Activated T-cell treated with anti-CD3 and anti-CD28 coated beads, Interleukin-2, amount 50 U/mL, for 48 hours (primary cell): ENCODE measurements around the gene UNC13B.

Experiments
- DNase-seq, 2 experiments: peaks; one replicate each; pipeline ENCODE4 v3.0.0-alpha.2; 2020

UNC13B gene

DNA sequence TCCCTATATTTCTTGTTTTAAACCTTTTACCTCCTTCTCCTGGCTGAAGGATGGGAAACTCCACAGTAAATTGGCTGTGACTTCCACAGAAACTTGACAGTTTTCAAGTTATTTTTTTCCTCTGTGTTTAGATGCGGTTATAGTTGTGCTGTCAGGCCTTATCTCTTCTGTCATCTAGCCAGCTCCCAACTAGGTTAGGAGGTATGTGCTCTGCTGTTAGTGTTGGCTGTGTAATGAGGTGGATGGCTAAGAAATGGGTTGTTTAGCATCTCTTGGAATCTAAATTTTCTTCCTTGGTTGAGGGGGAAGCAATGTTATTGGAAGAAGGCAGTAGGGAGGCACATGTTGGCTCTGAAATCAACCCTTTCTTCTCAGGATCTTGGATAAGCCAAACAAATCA lies 178.2 kb downstream of the UNC13B start:
- DNase-seq = no peak

- no peak for DNase-seq
Observed at GRCh38 chr9:35341021-35341420, 179.2 kb downstream of the UNC13B start.

GRCh38 chr9:35341585-35341984 lies 179.8 kb downstream of the UNC13B start:
- DNase-seq = no peak

DNA sequence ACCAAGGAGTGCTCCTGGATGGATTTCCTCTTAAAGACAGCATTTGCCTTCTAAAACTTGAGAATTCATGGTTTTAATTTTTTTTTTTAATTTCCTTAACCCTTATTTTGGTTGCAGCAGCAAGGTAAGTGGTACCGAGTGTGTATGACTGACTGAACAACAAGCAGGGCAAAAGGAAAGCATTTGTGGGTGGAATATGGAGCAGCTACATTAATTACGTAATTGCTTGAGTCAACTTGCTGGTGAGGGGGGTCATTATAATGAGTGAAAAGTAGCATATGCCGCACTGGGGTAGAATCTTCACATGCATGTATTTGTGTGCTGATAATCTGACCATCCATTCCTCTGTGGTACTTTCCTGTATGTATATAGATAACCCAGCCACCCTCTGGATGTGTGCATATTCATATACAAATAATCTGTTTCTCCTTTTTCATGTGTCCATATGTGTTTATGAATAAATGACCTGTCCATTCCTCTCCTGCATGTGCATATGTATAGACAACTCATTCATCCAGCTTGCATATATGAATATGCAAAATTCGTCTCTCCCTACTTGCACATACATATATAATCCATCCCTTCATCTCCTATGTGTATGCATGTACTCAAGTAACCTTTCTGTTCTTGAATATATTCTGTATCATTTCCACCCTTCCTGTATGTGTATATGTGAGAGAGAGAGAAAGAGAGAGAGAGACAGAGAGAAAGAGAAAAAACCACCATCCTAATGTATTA lies 180.6 kb downstream of the UNC13B start:
- no peak for DNase-seq

- DNase-seq = no peak
Observed at GRCh38 chr9:35348109-35348508, 186.3 kb downstream of the UNC13B start.

- no peak for DNase-seq
Observed at GRCh38 chr9:35349287-35349990, 187.6 kb downstream of the UNC13B start.

DNA sequence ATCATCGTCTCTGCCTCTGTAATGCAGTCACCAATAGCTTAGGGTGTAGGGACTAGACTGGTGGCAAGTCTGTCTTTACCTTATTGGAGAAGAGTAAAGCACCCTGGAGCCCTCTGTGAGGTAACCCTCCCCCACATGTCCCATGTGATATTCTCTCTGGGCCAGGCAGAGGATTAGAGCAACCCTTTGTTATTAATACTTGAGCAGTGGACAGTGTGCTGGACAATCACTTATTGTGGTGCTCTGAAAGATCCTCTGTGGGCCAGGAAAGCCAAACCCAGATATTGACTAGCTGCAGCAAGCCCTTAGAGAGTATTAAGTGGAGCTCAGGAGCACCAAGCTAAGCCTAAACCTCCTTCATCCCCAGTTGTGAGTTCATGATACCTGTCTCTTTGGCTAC lies 188.4 kb downstream of the UNC13B start:
- no peak for DNase-seq

- no peak for DNase-seq
Observed at GRCh38 chr9:35350827-35351549, 189.2 kb downstream of the UNC13B start.

GRCh38 chr9:35353731-35354365 lies 192.0 kb downstream of the UNC13B start:
- DNase-seq = no peak

DNA sequence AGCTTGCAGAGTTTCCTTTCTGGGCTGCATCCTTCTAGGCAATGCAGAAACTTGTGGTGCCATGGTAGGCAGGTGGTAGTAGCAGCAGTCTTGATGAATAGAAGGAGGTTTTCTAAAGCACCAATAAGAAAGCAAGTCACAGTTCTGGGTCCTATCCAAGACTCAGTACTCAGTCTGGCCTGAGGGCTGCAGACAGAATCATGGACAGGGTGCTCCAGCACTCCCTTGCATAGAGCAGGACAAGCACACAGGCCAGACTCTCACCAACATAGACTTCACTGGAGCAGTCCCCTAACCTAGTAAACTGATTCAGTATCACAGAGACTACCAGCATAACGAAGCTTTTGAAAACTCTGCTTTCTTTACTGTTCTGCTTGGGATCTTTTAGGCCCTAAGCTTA lies 194.1 kb downstream of the UNC13B start:
- DNase-seq = no peak

- DNase-seq = no peak
Observed at GRCh38 chr9:35357116-35357515, 195.3 kb downstream of the UNC13B start.

GRCh38 chr9:35357826-35358225 lies 196.0 kb downstream of the UNC13B start:
- no peak for DNase-seq

DNA sequence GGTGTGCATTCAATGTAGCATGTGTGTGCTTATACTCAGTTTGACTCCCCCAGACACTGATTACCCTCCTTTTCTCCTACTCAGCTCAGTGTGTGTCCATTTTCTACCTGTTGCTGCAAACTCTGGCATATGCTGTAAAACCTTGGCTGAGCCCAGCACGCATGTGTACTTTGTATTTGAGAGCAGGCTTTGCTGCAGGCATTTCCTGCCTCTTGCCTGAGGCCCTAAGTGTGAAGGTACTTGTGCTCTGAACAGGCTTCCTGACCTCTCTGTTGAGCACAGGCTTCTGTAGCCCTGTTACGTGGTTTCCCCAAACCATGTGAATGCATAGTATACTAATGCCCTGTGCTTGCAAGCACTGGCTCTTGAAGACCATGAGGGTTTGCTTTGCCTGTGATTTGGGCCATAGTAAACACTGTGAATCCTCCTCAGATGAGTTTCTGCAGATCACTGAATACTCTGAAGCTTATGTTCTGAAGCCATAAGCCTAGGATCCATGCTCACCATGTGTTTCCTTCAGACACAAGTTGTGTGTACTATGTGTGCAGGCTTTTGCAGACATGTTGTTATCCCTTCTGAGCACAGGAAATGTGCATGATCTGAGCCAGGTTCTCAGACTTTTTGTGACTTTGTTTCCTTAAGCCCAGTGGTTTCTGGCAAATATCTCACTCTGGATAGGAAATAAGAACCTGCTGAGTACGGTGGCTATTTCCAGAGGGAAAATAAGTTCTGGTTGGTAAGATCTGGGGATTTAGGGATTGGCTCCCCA lies 203.2 kb downstream of the UNC13B start:
- DNase-seq = no peak

- no peak for DNase-seq
Observed at GRCh38 chr9:35366627-35367026, 204.8 kb downstream of the UNC13B start.

DNA sequence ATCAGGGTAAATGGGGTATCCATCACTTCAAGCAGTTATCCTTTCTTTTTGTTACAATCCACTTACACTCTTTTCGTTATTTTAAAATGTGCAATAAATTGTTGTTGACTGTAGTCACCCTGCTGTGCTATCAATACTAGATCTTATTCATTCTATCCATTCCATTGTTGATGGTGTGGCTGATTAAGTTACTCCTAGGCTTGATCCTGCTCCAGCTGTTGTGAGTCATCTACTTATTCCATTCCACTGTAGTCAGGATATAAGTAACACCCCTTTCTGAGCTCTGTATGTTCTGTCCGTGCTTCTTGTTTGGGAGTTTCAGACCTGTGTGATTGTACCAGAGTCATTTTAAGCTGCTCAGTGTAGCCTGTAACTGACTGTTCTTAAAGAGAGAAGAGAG lies 205.6 kb downstream of the UNC13B start:
- no peak for DNase-seq

- no peak for DNase-seq
Observed at GRCh38 chr9:35370241-35370640, 208.4 kb downstream of the UNC13B start.

DNA sequence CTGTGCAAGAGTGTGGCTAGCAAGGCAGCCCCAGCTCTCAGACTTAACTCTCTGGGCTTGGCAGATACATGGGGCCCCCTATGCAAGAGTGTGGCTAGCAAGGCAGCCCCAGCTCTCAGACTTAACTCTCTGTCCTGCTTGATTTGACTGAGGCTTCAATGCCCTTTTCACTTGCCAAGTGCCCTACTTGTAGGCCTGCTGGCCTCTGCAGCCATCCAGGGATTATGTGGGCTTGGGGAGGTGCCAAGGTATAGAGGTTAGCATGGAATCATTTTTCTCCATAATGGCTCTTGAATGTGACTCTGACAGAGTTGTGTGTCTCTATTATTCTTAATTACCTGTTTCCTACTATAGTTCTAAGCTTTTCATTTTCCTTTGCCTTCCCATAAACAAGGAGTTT lies 212.6 kb downstream of the UNC13B start:
- DNase-seq = no peak

DNA sequence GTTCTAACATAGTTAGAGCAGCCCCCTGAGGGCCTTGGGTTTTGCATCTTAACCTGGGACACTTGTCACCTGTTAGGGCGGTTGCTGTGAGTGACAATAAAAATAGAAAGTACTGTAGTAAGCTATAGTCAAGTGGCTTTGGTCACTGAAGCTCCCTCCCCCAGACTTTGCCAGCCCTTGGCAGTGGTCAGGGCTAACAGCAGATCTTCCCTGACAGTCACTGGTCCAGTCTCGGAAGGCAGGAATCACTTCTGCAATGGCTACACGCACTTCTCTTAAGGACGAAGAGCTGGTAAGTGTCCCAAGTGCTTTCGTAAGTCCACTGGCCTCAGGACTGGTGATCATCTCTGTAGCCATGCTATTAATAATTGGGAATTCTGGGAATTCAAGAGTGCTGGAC lies 213.1 kb downstream of the UNC13B start:
- no peak for DNase-seq

DNA sequence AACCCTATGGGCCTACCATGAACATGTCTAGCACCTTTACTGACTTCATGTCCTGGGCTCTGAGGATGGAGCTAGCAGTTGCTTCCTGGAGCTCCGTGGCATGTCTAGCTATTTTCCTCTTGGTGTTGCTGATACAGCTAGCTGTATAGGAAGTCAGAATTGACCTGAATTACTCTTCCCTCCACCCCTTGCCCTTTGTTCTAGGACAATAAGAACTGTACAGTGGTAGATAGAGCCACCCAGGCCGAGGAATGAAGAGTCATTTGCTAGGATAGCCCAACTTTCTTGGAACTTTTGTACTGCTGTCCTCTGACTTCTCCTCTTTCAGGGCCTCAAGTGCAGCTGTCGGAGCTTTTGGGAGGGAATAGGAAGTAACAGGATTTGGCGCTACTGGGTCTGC lies 218.2 kb downstream of the UNC13B start:
- no peak for DNase-seq

DNA sequence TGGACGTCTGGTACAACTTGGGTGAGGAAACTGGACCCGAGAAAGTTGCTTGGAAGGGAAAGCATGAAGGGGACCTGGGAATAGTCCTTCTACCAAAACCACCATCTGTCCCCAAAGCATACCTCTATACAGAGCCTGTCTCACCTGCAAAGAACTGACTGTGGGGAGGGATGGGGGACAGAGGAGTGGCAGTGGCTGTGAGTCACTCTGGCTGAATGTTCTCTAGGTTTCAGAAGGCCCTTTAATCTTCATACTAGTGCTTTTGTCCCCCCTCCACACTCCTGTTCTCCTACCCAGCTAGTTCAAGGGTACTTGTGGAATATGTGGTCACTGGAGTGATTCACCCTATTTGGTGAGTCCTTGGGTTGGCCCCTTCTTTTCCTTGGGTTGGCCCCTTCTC lies 218.8 kb downstream of the UNC13B start:
- no peak for DNase-seq

DNA sequence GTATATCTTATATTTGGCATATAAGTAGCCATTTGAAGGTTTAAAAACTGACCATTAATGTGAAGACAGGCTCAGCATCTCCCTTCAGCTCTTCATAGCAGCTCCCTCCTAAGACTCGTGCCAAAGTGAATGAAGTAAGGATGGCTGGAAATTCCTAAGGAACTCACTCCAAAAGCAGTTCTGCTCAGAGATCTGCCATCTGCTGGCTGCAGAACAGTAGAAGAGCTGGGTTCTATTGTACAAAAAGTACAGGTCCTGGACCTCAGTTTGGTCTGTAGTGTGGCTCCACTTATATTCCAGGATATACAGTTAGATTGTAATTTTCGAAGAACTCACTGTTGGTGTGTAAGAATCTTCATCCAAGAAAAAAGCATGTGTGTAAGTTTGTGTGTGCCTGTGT lies 223.2 kb downstream of the UNC13B start:
- DNase-seq = no peak

- no peak for DNase-seq
Observed at GRCh38 chr9:35395076-35395705, 233.4 kb downstream of the UNC13B start.
